ENCODE results near the gene ATP8B3. TPM values are rescaled to one million over a fixed set of nuclear protein-coding genes. Genes with fewer than 3 reads are reported as not detected.
A peak's percentile ranks its signal among the peaks of the same experiment; 100 is the strongest.

The ATP8B3 gene
- total RNA-seq, 4 donors from 2014 or later: 0.09 to 0.24 TPM; not detected in 2

DNA sequence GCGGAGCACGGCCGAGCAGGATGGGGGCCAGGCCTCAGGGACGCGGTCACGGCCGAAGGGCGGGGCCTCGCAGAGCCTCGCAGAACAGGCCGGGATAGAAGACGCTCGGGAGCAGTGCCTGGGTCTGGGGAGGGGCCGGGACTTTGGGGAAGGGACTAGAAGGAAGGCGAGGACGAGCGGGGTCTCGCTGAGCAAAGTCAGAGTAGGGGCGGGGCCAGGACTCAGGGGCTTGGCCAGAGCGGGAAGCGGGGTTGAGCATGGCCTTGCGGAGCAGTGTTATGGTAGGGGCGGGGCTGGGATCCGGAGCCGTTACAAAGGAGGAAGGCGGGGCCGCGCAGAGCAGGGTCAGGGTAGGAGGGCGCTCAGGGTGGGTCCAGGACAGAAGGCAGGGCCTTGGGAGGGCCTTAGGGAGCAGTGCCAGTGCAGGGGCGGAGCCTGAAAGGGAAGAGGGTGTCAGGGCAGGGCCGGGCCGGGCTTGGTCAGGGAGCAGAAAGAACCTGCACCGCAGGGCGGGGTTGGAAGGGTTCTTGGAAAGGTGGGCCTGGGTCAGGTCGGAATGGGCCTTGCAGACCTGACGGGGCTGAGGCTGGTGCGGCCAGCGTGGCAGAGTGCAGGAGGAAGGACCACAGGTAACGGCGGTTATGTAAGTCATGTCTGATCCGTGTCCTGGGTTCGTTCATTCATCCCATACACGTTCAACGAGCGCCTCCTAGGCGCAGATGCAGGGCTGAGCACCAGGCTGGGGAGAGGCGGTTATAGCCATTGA lies 533 bp upstream of the ATP8B3 start:
- ATAC-seq (peak; percentile 81 to 84), DNase-seq (peak; percentile 72 to 83)
- no peaks in the 10 kb centered on the region for H3K9me3 ChIP-seq
- H3K27me3 ChIP-seq: no peaks in the 10 kb centered on the region
- intact Hi-C loops (cut with DNase I; ENCODE audit: low total_unique reads): no loop called here
- peaks cover 0 to 26% of the 10 kb centered on the region in 2 donors for H3K36me3 ChIP-seq
- H3K4me3 ChIP-seq: peak overlapping the region; percentile 47 to 84 (median 66)
- in situ Hi-C loops (cut with MboI; ENCODE audit: low sequenced_read_pairs in 4 of 4): no loop called here
- TF ChIP-seq CTCF (IDR thresholded peaks at IDR 0.05 in 4 of 5, conservative IDR thresholded peaks at IDR 0.05 in 1 of 5) (peak in 3 of 5 experiments; percentile 9 to 32 (median 25)), POLR2A (IDR thresholded peaks at IDR 0.05) (peak in 1 of 2 donors; percentile 6)
- peak overlapping the region in 3 of 4 donors; percentile 42 to 67 (median 61) for H3K27ac ChIP-seq
- H3K4me1 ChIP-seq: peaks cover 14 to 18% of the 10 kb centered on the region in 2 donors

DNA sequence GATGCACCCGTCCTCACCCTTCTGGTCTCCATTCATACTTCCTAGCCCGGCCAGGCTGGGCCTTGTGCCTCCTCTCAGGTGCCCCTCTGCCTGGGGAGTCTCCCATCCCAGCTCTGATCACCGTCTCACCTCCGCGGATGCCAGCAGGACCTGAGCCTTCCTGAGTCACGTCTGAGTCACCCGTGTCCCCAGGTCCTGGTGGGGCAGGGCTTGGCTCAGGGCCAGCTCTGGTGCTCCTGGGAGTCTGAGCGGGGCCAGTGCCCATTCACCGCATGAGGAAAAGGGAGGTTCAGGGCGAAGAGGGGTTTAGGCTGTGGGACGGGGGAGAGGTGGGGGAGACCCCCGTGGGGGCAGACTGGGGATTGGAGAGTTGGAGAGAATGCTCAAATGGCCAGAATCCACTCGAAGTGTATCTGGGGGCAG lies 593 bp downstream of the ATP8B3 start:
- Histone ChIP-seq H3K27me3 (no peaks in the 10 kb centered on the region), H3K9me3 (no peaks in the 10 kb centered on the region), H3K4me3 (peak overlapping the region; percentile 47 to 84 (median 66)), H3K27ac (peak overlapping the region; percentile 26 to 67 (median 40)), H3K4me1 (peaks cover 14 to 18% of the 10 kb centered on the region in 2 donors), H3K36me3 (peaks cover 0 to 15% of the 10 kb centered on the region in 2 donors)
- DNase-seq: peak; percentile 19 to 75
- intact Hi-C loops (cut with DNase I; ENCODE audit: low total_unique reads): no loop called here
- in situ Hi-C loops (cut with MboI; ENCODE audit: low sequenced_read_pairs in 4 of 4): no loop called here
- no peak for TF ChIP-seq CTCF (IDR thresholded peaks at IDR 0.05 in 4 of 5, conservative IDR thresholded peaks at IDR 0.05 in 1 of 5)
- no peak for TF ChIP-seq POLR2A (IDR thresholded peaks at IDR 0.05)
- peak; percentile 20 to 57 for ATAC-seq

GRCh38 chr19:1810439-1811160 lies 1.5 kb downstream of the ATP8B3 start:
- in situ Hi-C loops (cut with MboI; ENCODE audit: low sequenced_read_pairs in 4 of 4): no loop called here
- Histone ChIP-seq H3K36me3 (peaks cover 0 to 6% of the 10 kb centered on the region in 2 donors), H3K9me3 (no peaks in the 10 kb centered on the region), H3K4me3 (no peak overlapping the region), H3K4me1 (peaks cover 14 to 18% of the 10 kb centered on the region in 2 donors), H3K27me3 (no peaks in the 10 kb centered on the region), H3K27ac (peak overlapping the region in 1 of 4 donors; percentile 39)
- intact Hi-C loops (cut with DNase I; ENCODE audit: low total_unique reads): no loop called here
- TF ChIP-seq CTCF (IDR thresholded peaks at IDR 0.05 in 4 of 5, conservative IDR thresholded peaks at IDR 0.05 in 1 of 5) (no peak), POLR2A (IDR thresholded peaks at IDR 0.05) (no peak)
- no peak for DNase-seq
- no peak for ATAC-seq

DNA sequence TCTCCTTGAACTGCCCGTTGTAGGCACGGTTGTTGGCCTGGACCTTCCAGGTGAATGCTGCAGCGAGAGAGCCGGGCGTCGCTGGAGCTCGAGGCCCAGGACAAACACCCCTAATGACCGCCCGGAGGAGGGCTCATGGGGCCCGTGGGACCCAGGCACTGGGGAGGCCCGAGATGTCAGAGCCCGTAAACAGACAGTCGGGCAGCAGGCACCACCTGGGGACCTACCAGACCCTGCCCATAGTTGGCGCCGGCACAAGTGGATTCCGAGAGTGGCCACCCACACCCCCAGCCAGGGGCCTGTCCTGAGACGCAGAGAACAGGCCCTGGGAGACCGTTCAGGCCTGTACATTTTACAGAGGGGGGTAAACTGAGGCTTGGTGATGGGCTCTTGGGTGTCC lies 2.4 kb downstream of the ATP8B3 start:
- no peak for ATAC-seq
- no peaks in the 10 kb centered on the region for H3K36me3 ChIP-seq
- TF ChIP-seq POLR2A (IDR thresholded peaks at IDR 0.05): no peak
- TF ChIP-seq CTCF (IDR thresholded peaks at IDR 0.05 in 4 of 5, conservative IDR thresholded peaks at IDR 0.05 in 1 of 5): no peak
- no peaks in the 10 kb centered on the region for H3K27me3 ChIP-seq
- H3K4me3 ChIP-seq: no peak overlapping the region
- H3K9me3 ChIP-seq: no peaks in the 10 kb centered on the region
- intact Hi-C loops (cut with DNase I; ENCODE audit: low total_unique reads): no loop called here
- in situ Hi-C loops (cut with MboI; ENCODE audit: low sequenced_read_pairs in 4 of 4): no loop called here
- DNase-seq: no peak
- peaks cover 14 to 18% of the 10 kb centered on the region in 2 donors for H3K4me1 ChIP-seq
- no peak overlapping the region for H3K27ac ChIP-seq
